Measurements from ENCODE around the gene ENPP6. TPM values are rescaled to one million over a fixed set of nuclear protein-coding genes. Genes with fewer than 3 reads are reported as not detected.
"Not testable (repeated sequence)": the region's sequence is repeated elsewhere in the genome, so short reads cannot be mapped to it uniquely, and the experiment has no call there.

ENPP6 gene
- total RNA-seq, 2 experiments from 2014 or later: not detected

DNA sequence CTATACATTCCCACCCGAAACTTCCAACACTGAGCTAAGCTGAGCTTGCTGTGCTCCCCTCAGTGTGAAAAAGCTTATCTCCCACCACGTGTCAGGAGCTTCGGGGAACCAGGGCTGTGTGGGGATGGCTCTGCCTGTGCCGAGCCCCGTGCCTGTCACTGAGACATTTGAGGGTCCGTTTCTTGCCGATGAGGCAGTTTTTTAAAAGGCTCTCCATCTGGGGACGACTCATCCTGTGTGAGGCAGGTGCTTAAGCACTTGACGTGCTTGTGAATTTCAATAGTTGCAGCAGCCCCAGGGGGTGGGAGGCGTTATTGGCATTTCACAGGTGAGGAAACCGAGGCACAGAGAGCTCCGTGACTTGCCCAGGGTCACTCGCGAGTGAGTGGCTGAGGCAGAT lies 160.8 kb downstream of the ENPP6 start:
- H3K4me3 ChIP-seq (ENCODE audit: low read depth, low read length, poor library complexity, severe bottlenecking): no peak overlapping the region
- intact Hi-C loops (cut with micrococcal nuclease; ENCODE audit: unreplicated experiment): no loop called here

DNA sequence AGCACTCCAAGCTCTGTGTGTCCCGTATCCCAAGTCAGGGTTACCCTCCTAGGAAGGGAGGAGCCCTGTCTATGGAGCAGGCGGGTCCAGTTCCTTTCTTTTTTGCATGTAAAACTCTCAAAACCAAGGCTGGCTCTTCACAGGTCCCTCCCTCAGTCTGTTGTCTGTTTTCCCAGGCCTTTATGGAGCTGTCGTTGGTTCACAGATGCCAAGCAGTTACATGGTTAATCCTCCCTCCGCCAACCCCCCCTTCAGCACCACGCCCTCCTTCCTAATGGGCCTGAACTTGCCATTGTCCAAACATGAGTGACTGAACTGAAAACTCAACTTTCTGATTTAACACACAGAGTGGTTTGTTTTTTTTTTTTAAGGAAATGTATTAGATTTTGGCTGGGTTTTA lies 164.2 kb downstream of the ENPP6 start:
- Histone ChIP-seq H3K36me3 (ENCODE audit: insufficient read depth, low read length) (no peaks in the 10 kb centered on the region), H3K79me2 (ENCODE audit: insufficient read depth, low read depth, low read length) (no peaks in the 10 kb centered on the region), H3K4me2 (ENCODE audit: low read length) (no peak overlapping the region), H3K27ac (ENCODE audit: low read depth, low read length, poor library complexity, severe bottlenecking) (no peak overlapping the region), H4K20me1 (ENCODE audit: insufficient read depth, low read length) (no peaks in the 10 kb centered on the region), H3K4me1 (ENCODE audit: insufficient read depth, low read length, poor library complexity, severe bottlenecking) (no peaks in the 10 kb centered on the region), H3K4me3 (ENCODE audit: low read depth, low read length, poor library complexity, severe bottlenecking) (no peak overlapping the region), H2AFZ (ENCODE audit: low read length) (no peak overlapping the region), H3K9me2 (ENCODE audit: insufficient read depth, low read length) (no peaks in the 10 kb centered on the region), H3K9me3 (ENCODE audit: low read length) (no peaks in the 10 kb centered on the region)
- DNase-seq (ENCODE audit: low spot score): no peak
- TF ChIP-seq EZH2phosphoT487 (IDR thresholded peaks at IDR 0.05; ENCODE audit: borderline replicate concordance, low read depth, low read length): no peak
- TF ChIP-seq, protein P1, sequence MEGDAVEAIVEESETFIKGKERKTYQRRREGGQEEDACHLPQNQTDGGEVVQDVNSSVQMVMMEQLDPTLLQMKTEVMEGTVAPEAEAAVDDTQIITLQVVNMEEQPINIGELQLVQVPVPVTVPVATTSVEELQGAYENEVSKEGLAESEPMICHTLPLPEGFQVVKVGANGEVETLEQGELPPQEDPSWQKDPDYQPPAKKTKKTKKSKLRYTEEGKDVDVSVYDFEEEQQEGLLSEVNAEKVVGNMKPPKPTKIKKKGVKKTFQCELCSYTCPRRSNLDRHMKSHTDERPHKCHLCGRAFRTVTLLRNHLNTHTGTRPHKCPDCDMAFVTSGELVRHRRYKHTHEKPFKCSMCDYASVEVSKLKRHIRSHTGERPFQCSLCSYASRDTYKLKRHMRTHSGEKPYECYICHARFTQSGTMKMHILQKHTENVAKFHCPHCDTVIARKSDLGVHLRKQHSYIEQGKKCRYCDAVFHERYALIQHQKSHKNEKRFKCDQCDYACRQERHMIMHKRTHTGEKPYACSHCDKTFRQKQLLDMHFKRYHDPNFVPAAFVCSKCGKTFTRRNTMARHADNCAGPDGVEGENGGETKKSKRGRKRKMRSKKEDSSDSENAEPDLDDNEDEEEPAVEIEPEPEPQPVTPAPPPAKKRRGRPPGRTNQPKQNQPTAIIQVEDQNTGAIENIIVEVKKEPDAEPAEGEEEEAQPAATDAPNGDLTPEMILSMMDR (conservative IDR thresholded peaks at IDR 0.05; ENCODE audit: low read length): no peak
- intact Hi-C loops (cut with micrococcal nuclease; ENCODE audit: unreplicated experiment): no loop called here
- BruUV-seq (replicated peaks): no TSS peak
- ChIA-PET POLR2A (interaction anchor here (0.7 kb wide), 2 partner anchors 20 to 65 kb away, joined by 3 to 4 read pairs; no protein-coding TSS in a partner anchor), CTCF (ENCODE audit: unreplicated experiment) (no interaction called here)

More for the DNA sequence above, 160.8 kb downstream of the ENPP6 start:
- H2AFZ ChIP-seq (ENCODE audit: low read length): no peak overlapping the region
- H4K20me1 ChIP-seq (ENCODE audit: insufficient read depth, low read length): no peaks in the 10 kb centered on the region
- no peaks in the 10 kb centered on the region for H3K36me3 ChIP-seq (ENCODE audit: insufficient read depth, low read length)
- no peaks in the 10 kb centered on the region for H3K4me1 ChIP-seq (ENCODE audit: insufficient read depth, low read length, poor library complexity, severe bottlenecking)
- H3K27ac ChIP-seq (ENCODE audit: low read depth, low read length, poor library complexity, severe bottlenecking): no peak overlapping the region
- H3K4me2 ChIP-seq (ENCODE audit: low read length): no peak overlapping the region
- ChIA-PET CTCF (ENCODE audit: unreplicated experiment) (no interaction called here), POLR2A (interaction anchor here (0.7 kb wide), 1 partner anchor 11 kb away, joined by 3 read pairs; no protein-coding TSS in a partner anchor)
- BruUV-seq (replicated peaks): no TSS peak
- no peaks in the 10 kb centered on the region for H3K9me2 ChIP-seq (ENCODE audit: insufficient read depth, low read length)
- no peak for TF ChIP-seq EZH2phosphoT487 (IDR thresholded peaks at IDR 0.05; ENCODE audit: borderline replicate concordance, low read depth, low read length)
- TF ChIP-seq, protein P1 (conservative IDR thresholded peaks at IDR 0.05; ENCODE audit: low read length): no peak
- no peaks in the 10 kb centered on the region for H3K79me2 ChIP-seq (ENCODE audit: insufficient read depth, low read depth, low read length)
- no peak for DNase-seq (ENCODE audit: low spot score)
- no peaks in the 10 kb centered on the region for H3K9me3 ChIP-seq (ENCODE audit: low read length)

DNA sequence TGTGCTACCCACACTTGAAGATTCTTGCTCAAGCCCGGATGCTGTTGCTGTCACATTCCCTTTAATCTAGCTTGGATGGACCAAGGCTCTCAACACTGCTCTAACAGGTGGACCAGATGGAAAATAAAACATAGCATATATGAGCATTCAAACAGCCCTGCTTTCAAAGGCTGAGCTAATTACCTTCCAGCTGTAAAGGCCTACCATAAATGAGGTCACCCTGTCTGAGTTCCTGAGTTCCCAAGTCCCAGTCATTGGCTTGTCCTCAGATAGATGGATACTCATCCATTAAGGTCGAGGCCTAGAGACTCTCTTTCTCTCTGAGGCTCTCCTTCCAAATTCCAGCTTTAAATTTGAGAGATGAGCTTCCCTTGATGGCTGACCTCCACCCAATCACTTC lies 165.1 kb downstream of the ENPP6 start:
- H3K4me3 ChIP-seq (ENCODE audit: low read depth, low read length, poor library complexity, severe bottlenecking): no peak overlapping the region
- H3K9me2 ChIP-seq (ENCODE audit: insufficient read depth, low read length): no peaks in the 10 kb centered on the region
- H4K20me1 ChIP-seq (ENCODE audit: insufficient read depth, low read length): no peaks in the 10 kb centered on the region
- H3K79me2 ChIP-seq (ENCODE audit: insufficient read depth, low read depth, low read length): no peaks in the 10 kb centered on the region
- no TSS peak for BruUV-seq (replicated peaks)
- no peak overlapping the region for H3K27ac ChIP-seq (ENCODE audit: low read depth, low read length, poor library complexity, severe bottlenecking)
- H3K36me3 ChIP-seq (ENCODE audit: insufficient read depth, low read length): no peaks in the 10 kb centered on the region
- ChIA-PET POLR2A (interaction anchor here (0.6 kb wide), 1 partner anchor 144 kb away, joined by 7 read pairs; no protein-coding TSS in a partner anchor), CTCF (ENCODE audit: unreplicated experiment) (interaction anchor here (0.5 kb wide), 1 partner anchor 461 kb away, joined by 3 read pairs; no protein-coding TSS in a partner anchor)
- intact Hi-C loops (cut with micrococcal nuclease; ENCODE audit: unreplicated experiment): no loop called here
- H2AFZ ChIP-seq (ENCODE audit: low read length): no peak overlapping the region
- no peak for TF ChIP-seq EZH2phosphoT487 (IDR thresholded peaks at IDR 0.05; ENCODE audit: borderline replicate concordance, low read depth, low read length)
- TF ChIP-seq, protein P1 (conservative IDR thresholded peaks at IDR 0.05; ENCODE audit: low read length): no peak
- H3K9me3 ChIP-seq (ENCODE audit: low read length): no peaks in the 10 kb centered on the region
- no peak overlapping the region for H3K4me2 ChIP-seq (ENCODE audit: low read length)
- no peak for DNase-seq (ENCODE audit: low spot score)
- no peaks in the 10 kb centered on the region for H3K4me1 ChIP-seq (ENCODE audit: insufficient read depth, low read length, poor library complexity, severe bottlenecking)

DNA sequence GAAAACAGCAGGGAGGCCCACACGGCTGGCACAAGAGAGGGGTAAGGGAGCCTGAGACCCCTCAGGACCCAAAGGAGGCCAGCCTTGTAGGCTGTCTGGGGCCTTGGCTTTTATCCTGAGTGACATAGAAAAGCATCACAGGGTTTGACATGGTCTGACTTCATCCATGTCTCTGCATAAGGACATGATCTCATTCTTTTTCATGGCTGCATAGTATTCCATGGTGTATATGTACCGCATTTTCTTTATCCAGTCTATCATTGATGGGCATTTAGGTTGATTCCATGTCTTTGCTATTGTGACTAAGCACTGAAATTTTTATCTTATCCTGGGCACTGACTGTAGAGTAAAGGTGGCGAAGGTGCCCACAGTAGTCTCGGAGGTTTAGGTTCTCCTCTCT lies 166.4 kb downstream of the ENPP6 start:
- H3K9me2 ChIP-seq (ENCODE audit: insufficient read depth, low read length); H4K20me1 ChIP-seq (ENCODE audit: insufficient read depth, low read length); H3K4me2 ChIP-seq (ENCODE audit: low read length); H3K9me3 ChIP-seq (ENCODE audit: low read length); H3K36me3 ChIP-seq (ENCODE audit: insufficient read depth, low read length); H3K4me1 ChIP-seq (ENCODE audit: insufficient read depth, low read length, poor library complexity, severe bottlenecking); H3K27ac ChIP-seq (ENCODE audit: low read depth, low read length, poor library complexity, severe bottlenecking); BruUV-seq (replicated peaks); H3K79me2 ChIP-seq (ENCODE audit: insufficient read depth, low read depth, low read length); intact Hi-C loops (cut with micrococcal nuclease; ENCODE audit: unreplicated experiment); CTCF ChIA-PET (ENCODE audit: unreplicated experiment); H3K4me3 ChIP-seq (ENCODE audit: low read depth, low read length, poor library complexity, severe bottlenecking); POLR2A ChIA-PET; DNase-seq (ENCODE audit: low spot score); H2AFZ ChIP-seq (ENCODE audit: low read length): not testable (repeated sequence)

Data from OCI-LY7 (cell line).